Measurements from ENCODE around the gene MED25. TPM values are rescaled to one million over a fixed set of nuclear protein-coding genes. Genes with fewer than 3 reads are reported as not detected.
A peak's percentile ranks its signal among the peaks of the same experiment; 100 is the strongest.

The MED25 gene
- total RNA-seq, 3 donors from 2014 or later, result 16.3 to 27.5 (median 20.6) TPM

GRCh38 chr19:49805822-49806619 is 12.1 kb upstream of the MED25 start:
- Histone ChIP-seq H3K9me3 (no peaks in the 10 kb centered on the region), H3K4me1 (peaks cover 7% of the 10 kb centered on the region in 2 donors), H3K4me3 (no peak overlapping the region), H3K27me3 (no peaks in the 10 kb centered on the region), H3K27ac (no peak overlapping the region), H3K36me3 (no peaks in the 10 kb centered on the region)
- intact Hi-C loops (cut with DNase I; ENCODE audit: low total_unique reads), result no loop called here
- no peak for TF ChIP-seq CTCF (IDR thresholded peaks at IDR 0.05)
- no peak for TF ChIP-seq POLR2A (IDR thresholded peaks at IDR 0.05)
- no peak for TF ChIP-seq POLR2AphosphoS5 (IDR thresholded peaks at IDR 0.05)
- DNase-seq (ENCODE audit: low spot score in 2 of 2), result no peak

- H3K36me3 ChIP-seq, result no peaks in the 10 kb centered on the region
- H3K4me1 ChIP-seq, result peaks cover 7% of the 10 kb centered on the region in 2 donors
- TF ChIP-seq CTCF (IDR thresholded peaks at IDR 0.05) (no peak), POLR2A (IDR thresholded peaks at IDR 0.05) (no peak), POLR2AphosphoS5 (IDR thresholded peaks at IDR 0.05) (no peak)
- no peak for DNase-seq (ENCODE audit: low spot score in 2 of 2)
- H3K27me3 ChIP-seq, result no peaks in the 10 kb centered on the region
- no peak overlapping the region for H3K4me3 ChIP-seq
- no peak overlapping the region for H3K27ac ChIP-seq
- intact Hi-C loops (cut with DNase I; ENCODE audit: low total_unique reads), result no loop called here
- no peaks in the 10 kb centered on the region for H3K9me3 ChIP-seq
Measured at GRCh38 chr19:49806620-49806959, 11.5 kb upstream of the MED25 start.

- intact Hi-C loops (cut with DNase I; ENCODE audit: low total_unique reads), result no loop called here
- TF ChIP-seq POLR2AphosphoS5 (IDR thresholded peaks at IDR 0.05), result no peak
- H3K27ac ChIP-seq, result peak overlapping the region in 1 of 2 donors; percentile 32
- H3K36me3 ChIP-seq, result no peaks in the 10 kb centered on the region
- H3K27me3 ChIP-seq, result no peaks in the 10 kb centered on the region
- H3K4me3 ChIP-seq, result no peak overlapping the region
- peaks cover 7 to 10% of the 10 kb centered on the region in 2 donors for H3K4me1 ChIP-seq
- DNase-seq (ENCODE audit: low spot score in 2 of 2), result no peak
- no peaks in the 10 kb centered on the region for H3K9me3 ChIP-seq
Measured at GRCh38 chr19:49807058-49807903, 10.8 kb upstream of the MED25 start.

GRCh38 chr19:49807904-49808675 is 10.0 kb upstream of the MED25 start:
- Histone ChIP-seq H3K9me3 (no peaks in the 10 kb centered on the region), H3K4me1 (peaks cover 7 to 14% of the 10 kb centered on the region in 2 donors), H3K27me3 (no peaks in the 10 kb centered on the region), H3K36me3 (no peaks in the 10 kb centered on the region), H3K27ac (peak overlapping the region; percentile 92 to 98), H3K4me3 (peak overlapping the region; percentile 73 to 96 (median 76))
- intact Hi-C loops (cut with DNase I; ENCODE audit: low total_unique reads), result no loop called here
- TF ChIP-seq POLR2AphosphoS5 (IDR thresholded peaks at IDR 0.05), result no peak
- TF ChIP-seq CTCF (IDR thresholded peaks at IDR 0.05), result no peak
- TF ChIP-seq POLR2A (IDR thresholded peaks at IDR 0.05), result no peak
- no peak for DNase-seq (ENCODE audit: low spot score in 2 of 2)

- intact Hi-C loops (cut with DNase I; ENCODE audit: low total_unique reads), result no loop called here
- peak; percentile 35 for TF ChIP-seq POLR2A (IDR thresholded peaks at IDR 0.05)
- peak in 2 of 3 donors; percentile 21 to 30 for TF ChIP-seq POLR2AphosphoS5 (IDR thresholded peaks at IDR 0.05)
- no peak for TF ChIP-seq CTCF (IDR thresholded peaks at IDR 0.05)
- peak overlapping the region; percentile 92 to 98 for H3K27ac ChIP-seq
- H3K36me3 ChIP-seq, result no peaks in the 10 kb centered on the region
- peak overlapping the region; percentile 73 to 96 (median 76) for H3K4me3 ChIP-seq
- H3K9me3 ChIP-seq, result no peaks in the 10 kb centered on the region
- peaks cover 7 to 14% of the 10 kb centered on the region in 2 donors for H3K4me1 ChIP-seq
- no peaks in the 10 kb centered on the region for H3K27me3 ChIP-seq
- peak; percentile 90 to 98 for DNase-seq (ENCODE audit: low spot score in 2 of 2)
Measured at GRCh38 chr19:49808711-49809159, 9.4 kb upstream of the MED25 start.
